ENCODE results near the gene ZBTB7C. TPM values are rescaled to one million over a fixed set of nuclear protein-coding genes. Genes with fewer than 3 reads are reported as not detected.

The ZBTB7C gene
- total RNA-seq, 2 experiments from 2014 or later: not detected

GRCh38 chr18:48119204-48119603 lies 290.0 kb downstream of the ZBTB7C start:
- no peaks in the 10 kb centered on the region for H3K4me1 Mint-ChIP-seq
- H3K4me3 Mint-ChIP-seq: no peak overlapping the region
- ChIA-PET POLR2A (no interaction called here), CTCF (interaction anchor here (0.6 to 0.7 kb wide), 2 partner anchors 11 to 122 kb away, joined by 3 read pairs; no protein-coding TSS in a partner anchor)
- H3K27me3 Mint-ChIP-seq: peaks cover 2% of the 10 kb centered on the region
- intact Hi-C loops (cut with DNase I, micrococcal nuclease): no loop called here
- no peak overlapping the region for H3K27ac Mint-ChIP-seq
- no peak for ATAC-seq
- no peak for DNase-seq
- H3K36me3 Mint-ChIP-seq (ENCODE audit: low read depth): no peaks in the 10 kb centered on the region
- H3K9me3 Mint-ChIP-seq (ENCODE audit: low read depth): no peaks in the 10 kb centered on the region

GRCh38 chr18:48116873-48117630 lies 292.1 kb downstream of the ZBTB7C start:
- Mint-ChIP-seq H3K27me3 (peaks cover 6% of the 10 kb centered on the region), H3K36me3 (ENCODE audit: low read depth) (no peaks in the 10 kb centered on the region), H3K9me3 (ENCODE audit: low read depth) (no peaks in the 10 kb centered on the region), H3K4me1 (no peaks in the 10 kb centered on the region), H3K4me3 (no peak overlapping the region), H3K27ac (no peak overlapping the region)
- no peak for DNase-seq
- ATAC-seq: no peak
- ChIA-PET POLR2A (interaction anchor here (0.6 kb wide), 1 partner anchor 11 kb away, joined by 5 read pairs; no protein-coding TSS in a partner anchor), CTCF (no interaction called here)
- intact Hi-C loops (cut with DNase I, micrococcal nuclease): no loop called here

- no peak for ATAC-seq
- CTCF ChIA-PET: no interaction called here
Observed at GRCh38 chr18:48116017-48116416, 293.2 kb downstream of the ZBTB7C start.

GRCh38 chr18:48113691-48114090 lies 295.5 kb downstream of the ZBTB7C start:
- POLR2A ChIA-PET: no interaction called here
- Mint-ChIP-seq H3K36me3 (ENCODE audit: low read depth) (no peaks in the 10 kb centered on the region), H3K4me1 (no peaks in the 10 kb centered on the region), H3K27me3 (peaks cover 5% of the 10 kb centered on the region), H3K9me3 (ENCODE audit: low read depth) (no peaks in the 10 kb centered on the region), H3K4me3 (no peak overlapping the region), H3K27ac (no peak overlapping the region)
- DNase-seq: no peak
- CTCF ChIA-PET: no interaction called here
- intact Hi-C loops (cut with DNase I, micrococcal nuclease): no loop called here
- no peak for ATAC-seq

More at GRCh38 chr18:48116017-48116416, 293.2 kb downstream of the ZBTB7C start:
- no peaks in the 10 kb centered on the region for H3K36me3 Mint-ChIP-seq (ENCODE audit: low read depth)
- POLR2A ChIA-PET: no interaction called here
- H3K4me3 Mint-ChIP-seq: no peak overlapping the region
- peaks cover 6% of the 10 kb centered on the region for H3K27me3 Mint-ChIP-seq
- no peak for DNase-seq
- intact Hi-C loops (cut with DNase I, micrococcal nuclease): no loop called here
- H3K9me3 Mint-ChIP-seq (ENCODE audit: low read depth): no peaks in the 10 kb centered on the region
- no peak overlapping the region for H3K27ac Mint-ChIP-seq
- no peaks in the 10 kb centered on the region for H3K4me1 Mint-ChIP-seq

- ChIA-PET POLR2A (no interaction called here), CTCF (no interaction called here)
- H3K4me3 Mint-ChIP-seq: no peak overlapping the region
- H3K27ac Mint-ChIP-seq: no peak overlapping the region
- no peaks in the 10 kb centered on the region for H3K4me1 Mint-ChIP-seq
- no peak for ATAC-seq
- no peaks in the 10 kb centered on the region for H3K9me3 Mint-ChIP-seq (ENCODE audit: low read depth)
- peaks cover 10% of the 10 kb centered on the region for H3K27me3 Mint-ChIP-seq
- intact Hi-C loops (cut with DNase I, micrococcal nuclease): no loop called here
- no peak for DNase-seq
- no peaks in the 10 kb centered on the region for H3K36me3 Mint-ChIP-seq (ENCODE audit: low read depth)
Observed at GRCh38 chr18:48111587-48111986, 297.6 kb downstream of the ZBTB7C start.

- CTCF ChIA-PET: interaction anchor here (1.0 kb wide), 1 partner anchor 335 kb away, joined by 3 read pairs; no protein-coding TSS in a partner anchor
- H3K4me1 Mint-ChIP-seq: no peaks in the 10 kb centered on the region
- POLR2A ChIA-PET: no interaction called here
- ATAC-seq (no peak), DNase-seq (no peak)
- H3K36me3 Mint-ChIP-seq (ENCODE audit: low read depth): no peaks in the 10 kb centered on the region
- intact Hi-C loops (cut with DNase I, micrococcal nuclease): no loop called here
- no peaks in the 10 kb centered on the region for H3K9me3 Mint-ChIP-seq (ENCODE audit: low read depth)
- H3K4me3 Mint-ChIP-seq: no peak overlapping the region
- peaks cover 16% of the 10 kb centered on the region for H3K27me3 Mint-ChIP-seq
- H3K27ac Mint-ChIP-seq: no peak overlapping the region
Observed at GRCh38 chr18:48110797-48111196, 298.4 kb downstream of the ZBTB7C start.

- Mint-ChIP-seq H3K27me3 (peaks cover 18% of the 10 kb centered on the region), H3K36me3 (ENCODE audit: low read depth) (no peaks in the 10 kb centered on the region), H3K4me3 (no peak overlapping the region), H3K27ac (no peak overlapping the region), H3K9me3 (ENCODE audit: low read depth) (no peaks in the 10 kb centered on the region), H3K4me1 (no peaks in the 10 kb centered on the region)
- no peak for ATAC-seq
- ChIA-PET POLR2A (no interaction called here), CTCF (interaction anchor here (1.0 kb wide), 1 partner anchor 336 kb away, joined by 3 read pairs; no protein-coding TSS in a partner anchor)
- intact Hi-C loops (cut with DNase I, micrococcal nuclease): no loop called here
- DNase-seq: no peak
Observed at GRCh38 chr18:48109961-48110493, 299.2 kb downstream of the ZBTB7C start.

- Mint-ChIP-seq H3K27ac (no peak overlapping the region), H3K4me3 (no peak overlapping the region), H3K9me3 (ENCODE audit: low read depth) (no peaks in the 10 kb centered on the region), H3K4me1 (no peaks in the 10 kb centered on the region), H3K27me3 (peaks cover 20% of the 10 kb centered on the region), H3K36me3 (ENCODE audit: low read depth) (no peaks in the 10 kb centered on the region)
- DNase-seq (no peak), ATAC-seq (no peak)
- CTCF ChIA-PET: interaction anchor here (0.7 kb wide), 1 partner anchor 11 kb away, joined by 3 read pairs; no protein-coding TSS in a partner anchor
- intact Hi-C loops (cut with DNase I, micrococcal nuclease): no loop called here
- POLR2A ChIA-PET: no interaction called here
Observed at GRCh38 chr18:48108136-48108535, 301.0 kb downstream of the ZBTB7C start.

GRCh38 chr18:48106976-48107781 lies 302.0 kb downstream of the ZBTB7C start:
- no peak for DNase-seq
- H3K4me3 Mint-ChIP-seq: no peak overlapping the region
- H3K27ac Mint-ChIP-seq: no peak overlapping the region
- intact Hi-C loops (cut with DNase I, micrococcal nuclease): no loop called here
- H3K9me3 Mint-ChIP-seq (ENCODE audit: low read depth): no peaks in the 10 kb centered on the region
- POLR2A ChIA-PET: no interaction called here
- CTCF ChIA-PET: no interaction called here
- ATAC-seq: no peak
- no peaks in the 10 kb centered on the region for H3K36me3 Mint-ChIP-seq (ENCODE audit: low read depth)
- H3K4me1 Mint-ChIP-seq: no peaks in the 10 kb centered on the region
- H3K27me3 Mint-ChIP-seq: peaks cover 22% of the 10 kb centered on the region

- Mint-ChIP-seq H3K27me3 (peaks cover 22% of the 10 kb centered on the region), H3K4me1 (no peaks in the 10 kb centered on the region), H3K9me3 (ENCODE audit: low read depth) (no peaks in the 10 kb centered on the region), H3K27ac (no peak overlapping the region), H3K4me3 (no peak overlapping the region), H3K36me3 (ENCODE audit: low read depth) (no peaks in the 10 kb centered on the region)
- ATAC-seq (no peak), DNase-seq (no peak)
- POLR2A ChIA-PET: no interaction called here
- CTCF ChIA-PET: no interaction called here
- intact Hi-C loops (cut with DNase I, micrococcal nuclease): no loop called here
Observed at GRCh38 chr18:48106498-48106897, 302.7 kb downstream of the ZBTB7C start.

GRCh38 chr18:48105317-48105716 lies 303.9 kb downstream of the ZBTB7C start:
- ATAC-seq (no peak), DNase-seq (no peak)
- ChIA-PET CTCF (no interaction called here), POLR2A (no interaction called here)
- Mint-ChIP-seq H3K27ac (no peak overlapping the region), H3K4me3 (no peak overlapping the region), H3K27me3 (peaks cover 25% of the 10 kb centered on the region), H3K9me3 (ENCODE audit: low read depth) (no peaks in the 10 kb centered on the region), H3K4me1 (no peaks in the 10 kb centered on the region), H3K36me3 (ENCODE audit: low read depth) (no peaks in the 10 kb centered on the region)
- intact Hi-C loops (cut with DNase I, micrococcal nuclease): no loop called here

- CTCF ChIA-PET: no interaction called here
- ATAC-seq: no peak
- Mint-ChIP-seq H3K36me3 (ENCODE audit: low read depth) (no peaks in the 10 kb centered on the region), H3K27me3 (peaks cover 25% of the 10 kb centered on the region), H3K9me3 (ENCODE audit: low read depth) (no peaks in the 10 kb centered on the region), H3K27ac (no peak overlapping the region), H3K4me3 (no peak overlapping the region), H3K4me1 (no peaks in the 10 kb centered on the region)
- POLR2A ChIA-PET: no interaction called here
- no peak for DNase-seq
- intact Hi-C loops (cut with DNase I, micrococcal nuclease): no loop called here
Observed at GRCh38 chr18:48104705-48105104, 304.5 kb downstream of the ZBTB7C start.

Measured in activated CD4-positive, alpha-beta T cell treated with anti-CD3 and anti-CD28 coated beads for 36 hours (primary cell).